Iris pigment epithelial cell (primary cell): ENCODE data around the gene P2RX4.
"Not testable (repeated sequence)": the region's sequence is repeated elsewhere in the genome, so short reads cannot be mapped to it uniquely, and the experiment has no call there.

Experiments
- DNase-seq: peaks from one replicate; pipeline ENCODE4 v3.0.0-alpha.2; 2011; ENCODE audit warnings: low read depth

Gene P2RX4

DNA sequence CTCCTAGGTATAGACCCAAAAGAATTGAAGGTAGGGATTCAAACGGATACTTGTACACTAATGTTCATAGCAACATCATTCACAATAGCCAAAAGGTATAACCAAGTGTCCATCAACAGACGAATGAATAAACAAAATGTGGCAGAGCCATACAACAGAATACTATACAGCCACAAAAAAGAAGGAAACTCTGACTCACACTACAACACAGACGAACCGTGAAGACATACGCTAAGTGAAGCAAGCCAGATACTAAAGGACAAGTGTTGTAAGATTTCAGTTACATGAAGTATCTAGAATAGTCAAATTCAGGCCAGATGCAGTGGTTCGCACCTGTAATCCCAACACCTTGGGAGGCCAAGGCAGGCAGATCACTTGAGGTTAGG lies 67.4 kb downstream of the P2RX4 start:
- DNase-seq, result peak; percentile 24

- no peak for DNase-seq
Measured at GRCh38 chr12:121278169-121279070, 68.5 kb downstream of the P2RX4 start.

GRCh38 chr12:121279071-121279375 lies 69.1 kb downstream of the P2RX4 start:
- no peak for DNase-seq

GRCh38 chr12:121279507-121279915 lies 69.6 kb downstream of the P2RX4 start:
- DNase-seq, result no peak

GRCh38 chr12:121280531-121280930 lies 70.6 kb downstream of the P2RX4 start:
- not testable (repeated sequence) for DNase-seq

GRCh38 chr12:121281116-121281515 lies 71.2 kb downstream of the P2RX4 start:
- DNase-seq, result not testable (repeated sequence)

GRCh38 chr12:121282072-121282742 lies 72.3 kb downstream of the P2RX4 start:
- DNase-seq, result no peak

GRCh38 chr12:121282910-121283309 lies 73.0 kb downstream of the P2RX4 start:
- not testable (repeated sequence) for DNase-seq

DNA sequence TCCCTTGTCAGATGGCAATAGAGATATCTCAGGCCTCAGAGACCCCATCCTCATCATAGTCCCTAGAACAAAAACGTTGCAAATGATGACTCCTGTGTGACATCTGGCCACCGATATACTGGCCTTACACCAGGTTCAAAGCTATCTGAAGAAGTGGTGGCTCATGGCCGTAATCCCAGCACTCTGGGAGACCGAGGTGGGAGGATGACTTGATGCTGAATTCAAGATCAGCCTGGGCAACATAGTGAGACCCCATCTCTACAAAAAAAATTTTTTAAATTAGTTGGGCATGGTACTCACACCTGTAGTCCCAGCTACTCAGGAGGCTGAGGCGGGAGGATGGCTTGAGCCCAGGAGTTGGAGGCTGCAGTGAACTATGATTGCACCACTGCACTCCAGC lies 73.5 kb downstream of the P2RX4 start:
- DNase-seq, result no peak
